Activated CD4-positive, alpha-beta T cell treated with anti-CD3 and anti-CD28 coated beads, Interleukin-2, amount 10 ng/mL, durations not matched to agents 7 days and 5 days (primary cell): ENCODE measurements around the gene GLT1D1. TPM values are rescaled to one million over a fixed set of nuclear protein-coding genes. Genes with fewer than 3 reads are reported as not detected.
"Not testable (repeated sequence)": the region's sequence is repeated elsewhere in the genome, so short reads cannot be mapped to it uniquely, and the experiment has no call there.

Experiments used
- CTCF ChIA-PET: fragments of 350-600 bp; sonication (Branson Sonifier 250); formaldehyde crosslinking; loops from one replicate; lab custom pipeline; 2021; ENCODE audit warnings: antibody characterized with exemption; lab: Charles Lee
- POLR2A ChIA-PET: fragments of 350-600 bp; sonication (Branson Sonifier 250); formaldehyde crosslinking; loops from one replicate; lab custom pipeline; 2021; ENCODE audit warnings: antibody characterized with exemption; lab: Charles Lee
- DNase-seq: peaks from one replicate; pipeline ENCODE4 v3.0.0-alpha.2; 2020
- H3K27ac Mint-ChIP-seq: one replicate; pipeline ENCODE4 v1.8.0; 2021; ENCODE audit warnings: mild to moderate bottlenecking, moderate library complexity, mixed read lengths
- H3K27me3 Mint-ChIP-seq: one replicate; pipeline ENCODE4 v1.8.0; 2021; ENCODE audit warnings: mixed read lengths
- H3K36me3 Mint-ChIP-seq: one replicate; pipeline ENCODE4 v1.8.0; 2021; ENCODE audit warnings: low read depth, mixed read lengths
- H3K4me1 Mint-ChIP-seq: one replicate; pipeline ENCODE4 v1.8.0; 2021; ENCODE audit warnings: mixed read lengths
- H3K4me3 Mint-ChIP-seq: one replicate; pipeline ENCODE4 v1.8.0; 2021; ENCODE audit warnings: mild to moderate bottlenecking, moderate library complexity, mixed read lengths
- H3K9me3 Mint-ChIP-seq: one replicate; pipeline ENCODE4 v1.8.0; 2021; ENCODE audit warnings: mixed read lengths
- total RNA-seq, 2 experiments: library from RNA; stranded (reverse); gene quantifications; one replicate each; pipeline ENCODE4 v1.2.3, GENCODE V29; 2021

The GLT1D1 gene
- total RNA-seq, 2 experiments from 2014 or later, result 0.10 TPM; not detected in 1

DNA sequence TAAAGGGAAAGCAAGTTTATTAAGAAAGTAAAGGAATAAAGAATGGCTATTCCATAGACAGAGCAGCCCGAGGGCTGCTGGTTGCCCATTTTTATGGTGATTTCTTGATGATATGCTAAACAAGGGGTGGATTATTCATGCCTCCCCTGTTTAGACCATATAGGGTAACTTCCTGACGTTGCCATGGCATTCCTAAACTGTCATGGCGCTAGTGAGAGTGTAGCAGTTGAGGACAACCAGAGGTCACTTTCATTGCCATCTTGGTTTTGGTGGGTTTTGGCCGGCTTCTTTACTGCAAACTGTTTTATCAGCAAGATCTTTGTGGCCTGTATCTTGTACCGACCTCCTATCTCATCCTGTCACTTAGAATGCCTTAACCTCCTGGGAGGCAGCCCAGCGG, 3.5 kb upstream of the GLT1D1 start:
- H3K4me1 Mint-ChIP-seq, H3K27ac Mint-ChIP-seq, H3K9me3 Mint-ChIP-seq, H3K36me3 Mint-ChIP-seq, DNase-seq, H3K4me3 Mint-ChIP-seq, POLR2A ChIA-PET, CTCF ChIA-PET: not testable (repeated sequence)
- peaks cover 27% of the 10 kb centered on the region for H3K27me3 Mint-ChIP-seq

DNA sequence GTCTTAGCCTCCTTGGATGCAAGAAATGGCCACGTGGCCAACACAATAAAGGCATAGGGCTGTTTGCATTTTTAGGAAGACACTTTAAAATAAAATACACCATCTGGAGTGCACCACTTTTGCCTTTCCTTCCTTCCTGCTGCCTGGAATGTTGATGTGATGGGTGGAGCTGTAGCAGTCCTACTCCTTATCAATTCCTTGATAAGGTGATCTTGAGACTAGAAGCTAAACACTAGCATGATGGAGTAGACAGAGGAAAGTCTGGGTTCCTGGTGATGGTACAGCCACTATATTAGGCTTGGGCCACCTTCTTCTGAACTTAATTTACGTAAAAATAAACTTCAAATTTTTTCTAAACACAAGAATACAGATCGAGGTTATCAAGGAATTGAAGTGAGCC, 2.9 kb upstream of the GLT1D1 start:
- no peak overlapping the region for H3K4me3 Mint-ChIP-seq
- no peak for DNase-seq
- no peaks in the 10 kb centered on the region for H3K36me3 Mint-ChIP-seq
- no peaks in the 10 kb centered on the region for H3K9me3 Mint-ChIP-seq
- POLR2A ChIA-PET, result no interaction called here
- peaks cover 28% of the 10 kb centered on the region for H3K27me3 Mint-ChIP-seq
- CTCF ChIA-PET, result no interaction called here
- no peaks in the 10 kb centered on the region for H3K4me1 Mint-ChIP-seq
- H3K27ac Mint-ChIP-seq, result no peak overlapping the region

DNA sequence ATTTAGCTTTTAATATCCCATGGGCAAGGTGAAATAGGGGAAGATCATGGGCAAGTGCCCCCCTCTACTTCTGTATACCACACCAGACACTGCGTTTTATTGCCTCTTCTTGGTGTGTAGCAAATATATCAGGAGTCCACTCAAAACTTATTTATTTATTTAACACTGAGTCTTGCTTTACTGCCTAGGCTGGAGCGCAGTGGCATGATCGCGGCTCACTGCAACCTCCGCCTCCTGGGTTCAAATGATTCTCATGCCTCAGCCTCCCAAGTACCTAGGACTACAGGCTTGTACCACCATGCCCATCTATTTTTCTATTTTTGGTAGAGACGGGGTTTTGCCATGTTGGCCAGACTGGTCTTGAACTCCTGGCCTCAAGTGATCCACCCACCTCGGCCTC, 1.8 kb upstream of the GLT1D1 start:
- H3K4me1 Mint-ChIP-seq, H3K4me3 Mint-ChIP-seq, POLR2A ChIA-PET, H3K9me3 Mint-ChIP-seq, CTCF ChIA-PET, H3K27ac Mint-ChIP-seq, DNase-seq, H3K36me3 Mint-ChIP-seq: not testable (repeated sequence)
- H3K27me3 Mint-ChIP-seq, result peaks cover 34% of the 10 kb centered on the region

DNA sequence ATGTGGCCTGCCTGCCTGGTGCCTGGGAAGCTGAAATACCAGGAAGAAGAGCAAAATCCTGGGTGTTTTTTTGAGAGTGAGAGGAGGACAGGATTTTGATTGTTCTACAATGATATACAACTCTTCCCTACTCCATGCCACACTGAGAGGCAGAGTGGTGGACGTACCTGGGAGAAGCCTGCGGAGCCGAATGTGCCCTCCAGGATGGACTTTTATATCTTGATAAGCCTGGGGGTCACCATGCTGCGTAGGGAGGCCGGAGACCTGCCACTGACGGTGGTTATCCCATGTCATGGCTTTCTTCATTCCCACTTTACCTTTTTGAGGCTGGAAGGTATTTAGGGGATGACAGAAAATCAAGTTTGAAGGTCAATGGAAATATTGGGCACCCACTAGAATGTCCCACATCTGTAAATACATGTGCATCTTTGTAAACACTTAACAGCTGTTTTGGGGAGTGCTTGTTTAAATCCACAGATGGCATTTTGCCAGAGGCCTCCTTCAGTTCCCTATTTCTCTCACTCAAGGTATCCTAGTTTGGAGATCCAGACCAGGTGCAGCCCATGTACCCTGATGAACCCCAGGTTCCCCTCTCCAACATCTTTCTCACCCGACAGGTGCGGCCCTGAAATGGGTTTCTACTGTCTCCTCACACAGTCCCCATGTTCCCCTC, 1.1 kb upstream of the GLT1D1 start:
- CTCF ChIA-PET, result no interaction called here

DNA sequence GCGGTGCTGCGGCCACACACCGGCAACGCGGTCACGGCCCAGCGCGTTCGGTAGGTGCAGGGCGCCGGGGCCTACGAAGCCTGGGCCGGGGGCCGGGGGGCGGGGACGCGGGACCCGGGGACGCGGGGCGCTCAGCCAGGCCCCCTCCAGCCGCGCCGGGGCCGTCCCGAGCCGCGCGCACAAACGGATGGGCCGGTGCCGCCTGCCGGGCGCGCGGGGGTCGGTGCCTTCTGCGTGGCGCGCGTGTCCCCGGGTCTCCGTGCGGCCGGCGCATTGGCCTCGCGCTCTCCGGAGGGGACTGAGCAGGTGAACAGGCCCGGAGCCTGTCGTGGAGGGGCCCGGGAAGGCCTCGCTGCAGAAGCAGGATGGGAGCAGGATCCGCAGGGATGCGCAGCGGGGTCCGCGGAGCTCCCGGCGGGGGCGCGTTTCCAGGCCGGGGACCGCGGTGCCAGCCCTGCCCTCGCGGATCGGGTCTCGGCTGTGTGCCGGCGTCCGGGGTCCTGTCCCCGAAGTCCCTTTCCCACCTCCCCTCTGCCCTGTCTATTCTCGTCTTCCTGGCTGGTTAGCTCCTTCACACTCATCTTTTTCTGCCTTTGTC, 421 bp downstream of the GLT1D1 start:
- Mint-ChIP-seq H3K4me3 (peak overlapping the region; percentile 1), H3K27me3 (peaks cover 37% of the 10 kb centered on the region), H3K27ac (no peak overlapping the region), H3K4me1 (no peaks in the 10 kb centered on the region), H3K9me3 (no peaks in the 10 kb centered on the region), H3K36me3 (no peaks in the 10 kb centered on the region)
- ChIA-PET POLR2A (no interaction called here), CTCF (interaction anchor here (0.9 kb wide), 1 partner anchor 11 kb away, joined by 3 read pairs; no protein-coding TSS in a partner anchor)
- no peak for DNase-seq

More for the DNA sequence above, 1.1 kb upstream of the GLT1D1 start:
- Mint-ChIP-seq H3K27me3 (peaks cover 37% of the 10 kb centered on the region), H3K4me1 (no peaks in the 10 kb centered on the region), H3K36me3 (no peaks in the 10 kb centered on the region), H3K27ac (no peak overlapping the region), H3K9me3 (no peaks in the 10 kb centered on the region), H3K4me3 (no peak overlapping the region)
- no peak for DNase-seq
- POLR2A ChIA-PET, result no interaction called here

DNA sequence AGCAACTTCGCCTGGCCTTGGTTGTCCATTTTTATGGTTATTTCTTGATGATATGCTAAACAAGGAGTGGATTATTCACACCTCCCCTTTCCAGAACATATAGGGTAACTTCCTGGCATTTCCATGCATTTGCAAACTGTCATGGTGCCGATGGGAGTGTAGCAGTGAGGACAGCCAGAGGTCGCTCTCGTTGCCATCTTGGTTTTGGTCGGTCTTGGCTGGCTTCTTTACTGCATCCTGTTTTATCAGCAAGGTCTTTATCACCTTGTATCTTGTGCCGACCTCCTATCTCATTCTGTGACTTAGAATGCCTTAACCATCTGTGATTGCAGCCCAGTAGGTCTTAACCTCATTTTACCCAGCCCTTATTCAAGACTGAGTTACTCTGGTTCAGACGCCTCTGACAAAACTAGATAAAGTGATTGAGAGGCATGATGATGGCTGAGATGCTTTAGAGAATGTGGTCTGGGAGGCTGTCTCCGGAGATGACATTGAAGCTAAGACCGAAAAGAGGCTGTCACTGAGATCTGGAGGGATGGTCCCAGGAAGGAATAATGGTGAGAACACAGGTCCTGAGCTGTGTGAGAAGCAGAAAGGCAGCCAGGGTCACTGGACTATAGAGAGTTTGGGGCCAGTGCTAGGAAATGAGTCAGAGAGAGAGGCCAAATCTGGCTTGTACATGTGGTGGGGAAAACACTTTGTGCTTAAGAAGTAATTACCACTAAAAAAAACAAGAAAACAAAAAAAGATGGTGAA, 2.9 kb downstream of the GLT1D1 start:
- Mint-ChIP-seq H3K4me1 (no peaks in the 10 kb centered on the region), H3K27ac (no peak overlapping the region), H3K4me3 (no peak overlapping the region), H3K36me3 (no peaks in the 10 kb centered on the region), H3K27me3 (peaks cover 31% of the 10 kb centered on the region), H3K9me3 (no peaks in the 10 kb centered on the region)
- ChIA-PET POLR2A (no interaction called here), CTCF (no interaction called here)
- no peak for DNase-seq

DNA sequence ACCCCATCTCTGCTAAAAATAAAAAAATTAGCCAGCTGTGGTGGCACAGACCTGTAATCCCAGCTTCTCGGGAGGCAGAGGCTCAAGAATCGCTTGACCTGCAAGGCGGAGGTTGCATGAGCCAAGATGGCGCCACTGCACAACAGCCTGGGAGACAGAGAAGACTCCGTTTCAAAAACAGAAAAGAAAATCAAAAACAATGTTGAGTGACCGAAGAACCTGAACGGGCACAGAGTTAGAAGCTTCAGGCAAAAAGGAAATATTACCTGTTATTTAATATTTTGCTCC, 3.5 kb downstream of the GLT1D1 start:
- DNase-seq, result no peak
- H3K36me3 Mint-ChIP-seq, result no peaks in the 10 kb centered on the region
- ChIA-PET POLR2A (no interaction called here), CTCF (no interaction called here)
- no peaks in the 10 kb centered on the region for H3K4me1 Mint-ChIP-seq
- H3K4me3 Mint-ChIP-seq, result no peak overlapping the region
- no peaks in the 10 kb centered on the region for H3K9me3 Mint-ChIP-seq
- H3K27me3 Mint-ChIP-seq, result peaks cover 27% of the 10 kb centered on the region
- no peak overlapping the region for H3K27ac Mint-ChIP-seq

DNA sequence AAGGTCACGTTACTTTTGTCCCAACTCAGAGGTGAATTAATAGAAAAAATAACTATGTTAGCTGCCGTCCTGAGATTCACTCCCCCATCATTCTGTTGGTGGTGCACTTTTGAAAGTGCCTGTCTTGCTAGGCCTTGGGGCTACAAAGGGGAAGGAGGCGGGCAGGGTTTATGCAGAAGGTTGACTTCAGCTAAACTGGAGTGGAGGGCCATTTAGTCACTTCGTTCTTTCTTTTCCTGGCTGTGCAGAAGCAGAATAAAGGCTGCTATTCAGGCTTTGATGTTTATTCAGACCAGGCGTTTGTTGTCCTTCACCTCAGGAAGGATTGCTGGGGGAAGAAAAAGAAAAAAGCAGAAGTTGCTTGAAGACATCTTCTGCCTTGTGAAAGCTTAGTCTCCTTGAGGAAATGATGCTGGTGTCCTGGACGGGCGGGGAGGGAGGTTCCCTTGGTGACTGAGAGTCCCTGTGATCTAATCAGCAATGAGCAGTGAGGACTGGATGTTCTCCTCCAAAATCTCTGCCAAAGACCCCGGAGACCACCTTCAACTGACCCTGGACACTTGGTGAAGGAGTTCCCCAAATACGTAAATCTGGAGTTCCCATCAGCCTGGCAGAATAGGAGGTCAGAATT, 4.0 kb downstream of the GLT1D1 start:
- peaks cover 22% of the 10 kb centered on the region for H3K27me3 Mint-ChIP-seq
- DNase-seq, result no peak
- ChIA-PET CTCF (no interaction called here), POLR2A (no interaction called here)
- H3K27ac Mint-ChIP-seq, result no peak overlapping the region
- H3K9me3 Mint-ChIP-seq, result no peaks in the 10 kb centered on the region
- no peak overlapping the region for H3K4me3 Mint-ChIP-seq
- no peaks in the 10 kb centered on the region for H3K36me3 Mint-ChIP-seq
- H3K4me1 Mint-ChIP-seq, result no peaks in the 10 kb centered on the region

DNA sequence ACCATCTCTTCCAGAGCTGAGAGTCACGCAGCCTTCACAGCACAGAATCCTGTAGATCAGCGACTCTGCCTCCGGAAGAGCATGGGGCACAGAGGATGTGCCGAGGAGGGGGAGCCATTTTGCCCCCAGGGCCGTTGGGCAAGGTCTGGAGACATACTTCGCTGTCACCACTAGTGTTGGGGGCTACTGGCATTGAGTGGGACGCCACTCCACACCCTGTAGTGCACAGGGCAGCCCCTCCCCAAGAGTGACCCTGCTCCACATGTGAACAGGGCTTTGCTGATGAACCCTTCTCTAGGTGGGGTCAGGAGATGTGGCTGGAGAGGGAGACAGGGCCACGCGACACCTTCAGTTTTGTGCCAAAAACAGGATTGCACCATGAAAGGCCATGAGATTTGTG, 6.0 kb downstream of the GLT1D1 start:
- ChIA-PET CTCF (no interaction called here), POLR2A (no interaction called here)
- no peak overlapping the region for H3K27ac Mint-ChIP-seq
- H3K4me3 Mint-ChIP-seq, result no peak overlapping the region
- no peaks in the 10 kb centered on the region for H3K36me3 Mint-ChIP-seq
- DNase-seq, result no peak
- no peaks in the 10 kb centered on the region for H3K9me3 Mint-ChIP-seq
- H3K4me1 Mint-ChIP-seq, result no peaks in the 10 kb centered on the region
- H3K27me3 Mint-ChIP-seq, result peaks cover 15% of the 10 kb centered on the region

DNA sequence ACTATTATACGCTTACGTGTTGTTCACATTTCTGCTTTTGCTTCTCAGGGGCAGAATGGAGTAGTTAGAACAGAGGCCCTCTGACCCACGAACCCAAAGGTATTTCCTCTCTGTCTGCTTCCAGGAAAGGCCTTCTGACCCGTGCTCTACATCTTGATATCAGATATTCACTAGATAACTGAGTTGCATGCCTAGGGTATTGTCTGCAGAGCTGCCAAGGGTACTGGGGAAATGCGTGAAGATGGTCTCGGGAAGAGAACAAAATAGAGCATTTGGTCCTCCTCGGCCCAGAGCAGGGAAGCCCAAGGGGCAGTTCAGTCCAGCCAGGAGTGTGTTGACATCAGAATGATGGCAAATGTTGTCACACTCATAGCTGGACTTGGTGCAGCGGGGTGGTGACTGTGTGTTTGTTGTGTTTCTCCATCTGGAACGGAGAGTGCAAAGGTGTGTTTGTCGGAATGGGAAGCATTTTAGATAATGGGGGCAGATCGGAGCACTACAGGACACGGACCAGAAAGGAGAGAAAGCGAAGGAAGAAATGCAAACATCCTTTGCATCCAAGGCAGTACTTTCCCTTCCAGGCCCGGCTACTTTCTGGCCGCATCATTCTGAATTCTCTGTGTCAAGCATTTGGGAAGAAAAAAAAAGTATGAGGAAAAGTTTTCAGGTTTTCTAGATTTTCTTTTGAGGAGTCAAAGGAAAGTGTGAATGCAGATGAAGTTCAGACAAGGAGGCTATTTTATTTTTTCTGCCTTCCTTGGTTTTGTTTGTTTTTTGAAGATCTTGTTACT, 8.1 kb downstream of the GLT1D1 start:
- Mint-ChIP-seq H3K4me1 (no peaks in the 10 kb centered on the region), H3K36me3 (no peaks in the 10 kb centered on the region), H3K9me3 (no peaks in the 10 kb centered on the region), H3K27me3 (peaks cover 3% of the 10 kb centered on the region), H3K4me3 (no peak overlapping the region), H3K27ac (no peak overlapping the region)
- CTCF ChIA-PET, result no interaction called here
- POLR2A ChIA-PET, result no interaction called here
- no peak for DNase-seq

DNA sequence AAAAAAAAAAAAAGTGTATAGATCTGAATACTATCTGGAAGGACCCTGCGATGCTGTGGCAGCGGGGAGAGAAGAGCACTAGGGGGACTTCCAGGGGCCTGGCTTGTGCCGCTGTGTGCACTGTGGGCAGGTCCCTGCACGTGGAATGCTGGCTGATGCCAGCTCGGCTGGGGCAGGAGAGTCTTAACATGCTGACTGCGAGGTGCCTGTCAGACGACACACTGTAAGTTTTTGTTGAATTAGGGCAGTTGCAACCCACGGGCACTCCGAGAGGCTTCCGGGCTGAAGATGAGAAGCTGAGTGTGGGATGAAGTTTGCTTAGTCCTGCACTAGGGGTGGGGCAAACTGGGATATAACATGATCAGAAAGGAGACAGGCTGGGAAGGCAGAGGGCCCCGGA, 10.7 kb downstream of the GLT1D1 start:
- DNase-seq, result no peak
- Mint-ChIP-seq H3K36me3 (no peaks in the 10 kb centered on the region), H3K27ac (no peak overlapping the region)

DNA sequence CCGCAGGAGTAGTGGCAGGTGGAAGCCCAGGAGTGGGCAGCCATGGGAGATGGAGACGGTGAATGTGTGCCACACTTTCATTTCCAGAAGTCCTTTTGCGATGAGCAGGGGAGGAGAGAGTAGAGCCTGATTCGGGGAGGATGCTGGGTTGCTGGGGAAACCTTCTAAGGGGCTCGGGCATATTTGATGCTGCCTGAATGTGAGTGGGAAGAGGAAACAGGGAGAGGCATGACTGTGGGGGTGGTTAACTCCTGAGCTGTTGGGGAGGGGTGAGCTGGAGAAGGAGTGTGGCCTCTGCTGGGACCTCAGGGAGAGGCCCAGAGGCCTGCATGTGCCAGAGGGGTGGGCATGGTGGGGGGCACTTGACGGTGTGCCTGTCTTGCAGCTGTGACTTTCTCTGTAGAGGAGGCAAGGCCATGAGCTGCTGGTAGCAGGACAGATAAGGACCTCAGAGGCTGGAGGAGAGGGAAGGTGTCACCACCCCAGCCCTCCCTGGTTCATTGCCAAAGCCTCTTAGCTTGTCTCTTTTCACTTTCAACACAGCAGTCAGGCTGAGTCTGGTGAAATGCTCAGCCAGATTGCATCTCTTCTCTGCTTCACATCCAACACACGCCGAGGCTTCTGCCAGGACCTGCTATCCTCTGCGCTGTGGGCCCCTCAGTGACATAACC, 11.4 kb downstream of the GLT1D1 start:
- H3K27ac Mint-ChIP-seq, result no peak overlapping the region
- CTCF ChIA-PET, result interaction anchor here (1.1 kb wide), 1 partner anchor 11 kb away, joined by 3 read pairs; no protein-coding TSS in a partner anchor

More for the DNA sequence above, 10.7 kb downstream of the GLT1D1 start:
- Mint-ChIP-seq H3K4me3 (no peak overlapping the region), H3K4me1 (no peaks in the 10 kb centered on the region), H3K9me3 (no peaks in the 10 kb centered on the region), H3K27me3 (no peaks in the 10 kb centered on the region)
- ChIA-PET CTCF (no interaction called here), POLR2A (no interaction called here)

More for the DNA sequence above, 11.4 kb downstream of the GLT1D1 start:
- H3K9me3 Mint-ChIP-seq, result no peaks in the 10 kb centered on the region
- H3K4me1 Mint-ChIP-seq, result no peaks in the 10 kb centered on the region
- POLR2A ChIA-PET, result no interaction called here
- no peak overlapping the region for H3K4me3 Mint-ChIP-seq
- no peaks in the 10 kb centered on the region for H3K27me3 Mint-ChIP-seq
- DNase-seq, result no peak
- H3K36me3 Mint-ChIP-seq, result no peaks in the 10 kb centered on the region
